WI38 (cell line): ENCODE data around the gene ORMDL1.

ENCODE experiments used
- H3K4me3 ChIP-seq: 2 replicates; pipeline ENCODE4 v1.5.1; 2011; ENCODE audit warnings: low read depth, mild to moderate bottlenecking, control low read depth, low read length
- CTCF ChIP-seq: IDR thresholded peaks from 2 replicates; pipeline ENCODE4 v1.5.1; 2012; ENCODE audit warnings: low read depth, mild to moderate bottlenecking, control low read depth, low read length

Gene ORMDL1

GRCh38 chr2:189783927-189784867 is at the start of gene ORMDL1, which contains the start of gene PMS1:
ORMDL1 (minus strand) TSS chr2:189784339; CDS start chr2:189782595, 1,744 bp downstream.
PMS1 (plus strand) TSS chr2:189784450; CDS start chr2:189791810, 7,360 bp downstream.
- no peak for TF ChIP-seq CTCF
- peak within 1 kb of the TSS; percentile 77 for H3K4me3 ChIP-seq

- TF ChIP-seq CTCF = no peak
- no peak overlapping the region for H3K4me3 ChIP-seq
Measured at GRCh38 chr2:189830510-189830909, 46.4 kb upstream of the ORMDL1 start.

- TF ChIP-seq CTCF = no peak
Measured at GRCh38 chr2:189829102-189829833, 45.1 kb upstream of the ORMDL1 start.

GRCh38 chr2:189826039-189826438 is 41.9 kb upstream of the ORMDL1 start:
- no peak overlapping the region for H3K4me3 ChIP-seq
- TF ChIP-seq CTCF = no peak

More at GRCh38 chr2:189829102-189829833, 45.1 kb upstream of the ORMDL1 start:
- no peak overlapping the region for H3K4me3 ChIP-seq

- H3K4me3 ChIP-seq = no peak overlapping the region
- TF ChIP-seq CTCF = no peak
Measured at GRCh38 chr2:189824694-189825396, 40.7 kb upstream of the ORMDL1 start.

- H3K4me3 ChIP-seq = no peak overlapping the region
- no peak for TF ChIP-seq CTCF
Measured at GRCh38 chr2:189821953-189822748, 38.0 kb upstream of the ORMDL1 start.
